Keratinocyte (primary cell): ENCODE results near the gene TNXB. TPM values are rescaled to one million over a fixed set of nuclear protein-coding genes. Genes with fewer than 3 reads are reported as not detected.
"Not testable (repeated sequence)": the region's sequence is repeated elsewhere in the genome, so short reads cannot be mapped to it uniquely, and the experiment has no call there.

Experiments
- DNase-seq: peaks from one replicate; pipeline ENCODE4 v3.0.0-alpha.2; 2011; ENCODE audit warnings: low read depth, missing footprints, low spot score
- FAIRE-seq: peaks from 2 replicates; lab custom pipeline; 2011; peaks lifted over from hg19 to GRCh38; lab: Jason Lieb, UNC
- H2AFZ ChIP-seq: 2 replicates; pipeline ENCODE4 v1.6.0; 2012; ENCODE audit warnings: low read length, control low read depth, inconsistent platforms; ENCODE audit not compliant: control insufficient read depth
- H3K27ac ChIP-seq: 2 replicates; pipeline ENCODE4 v1.5.1; 2011; ENCODE audit warnings: low read length; ENCODE audit not compliant: control insufficient read depth, insufficient read depth
- H3K27me3 ChIP-seq: 3 replicates; pipeline ENCODE4 v1.6.0; 2011; ENCODE audit warnings: low read length; ENCODE audit not compliant: control insufficient read depth, insufficient read depth; ENCODE audit errors: extremely low read depth
- H3K36me3 ChIP-seq, 2 experiments: 2 replicates in 1 of 2; 3 replicates in 1 of 2; pipeline ENCODE4 v1.5.1; 2011; ENCODE audit warnings: low read length in 2 of 2, mild to moderate bottlenecking in 1 of 2; ENCODE audit not compliant: control insufficient read depth in 2 of 2, insufficient read depth in 2 of 2; ENCODE audit errors: extremely low read depth in 1 of 2
- H3K4me1 ChIP-seq: 3 replicates; pipeline ENCODE4 v1.5.1; 2011; ENCODE audit warnings: low read length; ENCODE audit not compliant: control insufficient read depth, insufficient read depth; ENCODE audit errors: extremely low read depth
- H3K4me2 ChIP-seq: 3 replicates; pipeline ENCODE4 v1.6.0; 2011; ENCODE audit warnings: low read depth, low read length; ENCODE audit not compliant: control insufficient read depth, insufficient read depth; ENCODE audit errors: extremely low read depth
- H3K4me3 ChIP-seq, 3 experiments: fragments of 200-600 bp in 1 of 3; sonication (generic) in 1 of 3; 2 replicates in 2 of 3; 3 replicates in 1 of 3; pipeline ENCODE4 v1.5.1; 2011 to 2016; ENCODE audit warnings: low read length in 3 of 3, mild to moderate bottlenecking in 3 of 3, control low read depth in 2 of 3, inconsistent platforms in 1 of 3, low read depth in 1 of 3, mixed read lengths in 1 of 3, mixed run types in 1 of 3, moderate library complexity in 1 of 3; ENCODE audit not compliant: control insufficient read depth in 2 of 3, insufficient read depth in 2 of 3; ENCODE audit errors: extremely low read depth in 1 of 3
- H3K79me2 ChIP-seq: 2 replicates; pipeline ENCODE4 v1.6.0; 2012; ENCODE audit warnings: low read length; ENCODE audit not compliant: control insufficient read depth, insufficient read depth
- H3K9ac ChIP-seq: 3 replicates; pipeline ENCODE4 v1.6.0; 2011; ENCODE audit warnings: low read length; ENCODE audit not compliant: control insufficient read depth, insufficient read depth; ENCODE audit errors: extremely low read depth
- H3K9me1 ChIP-seq: 3 replicates; pipeline ENCODE4 v1.6.0; 2011; ENCODE audit warnings: low read length; ENCODE audit not compliant: control insufficient read depth, insufficient read depth; ENCODE audit errors: extremely low read depth
- H3K9me3 ChIP-seq: 2 replicates; pipeline ENCODE4 v1.5.1; 2012; ENCODE audit warnings: low read depth, low read length; ENCODE audit not compliant: control insufficient read depth
- H4K20me1 ChIP-seq: 3 replicates; pipeline ENCODE4 v1.6.0; 2011; ENCODE audit warnings: low read length; ENCODE audit not compliant: control insufficient read depth, insufficient read depth; ENCODE audit errors: extremely low read depth
- dilution Hi-C: fragments of 300-500 bp; cut with MboI; formaldehyde crosslinking; loops from one replicate; pipeline ENCODE4 v1.7.0; 2020; ENCODE audit warnings: low sequenced_read_pairs; ENCODE audit not compliant: extremely low pct_ligation_motif_present
- polyA plus RNA-seq, 5 experiments: library from polyadenylated mRNA; depleted of rRNA in 3 of 5; stranded (reverse) in 3 of 5; stranded (forward) in 1 of 5; unstranded in 1 of 5; fragments of >200 nt; gene quantifications; 1 replicate in 1 of 5; 2 replicates in 3 of 5; 3 replicates in 1 of 5; pipeline versions ENCODE4 v1.2.1 to v1.2.3, GENCODE V29; 2011 to 2012; ENCODE audit warnings: missing spikeins in 2 of 5, low read depth in 1 of 5, low replicate concordance in 1 of 5

The TNXB gene
- polyA plus RNA-seq, 1 donor (not counting 4 experiments of a cell fraction or from before 2014, with no cell fraction given) = 0.25 TPM

DNA sequence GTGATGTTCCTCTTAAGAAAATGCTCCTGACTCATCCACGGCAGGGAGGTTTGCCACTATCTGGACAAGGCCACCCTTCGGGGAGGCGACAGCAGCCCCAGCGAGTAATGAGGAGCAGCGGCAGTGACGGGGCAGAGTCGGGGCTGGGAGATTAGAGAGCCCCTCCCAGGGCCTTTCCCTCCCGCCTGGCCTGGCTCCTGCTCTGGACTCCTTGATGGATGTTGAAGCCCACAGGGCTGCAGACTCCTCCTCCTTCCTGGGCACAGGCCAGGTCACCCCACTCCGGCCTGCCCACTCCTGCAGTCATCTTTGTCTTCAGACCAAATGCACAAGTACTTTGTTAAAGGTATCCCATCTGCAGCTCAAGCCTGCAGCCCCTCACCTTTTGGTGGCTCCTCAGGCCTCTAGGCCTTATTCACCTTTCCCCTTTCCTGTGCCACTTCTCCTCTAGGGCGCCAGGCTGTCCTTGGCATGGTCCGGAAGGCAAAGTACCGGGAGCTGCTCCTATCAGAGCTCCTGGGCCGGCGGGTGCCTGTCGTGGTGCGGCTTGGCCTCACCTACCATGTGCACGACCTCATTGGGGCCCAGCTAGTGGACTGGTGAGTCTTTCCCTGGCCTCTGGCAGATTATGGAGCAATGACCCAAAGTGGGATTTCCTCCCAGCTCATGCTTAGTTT lies 96.1 kb downstream of the TNXB start:
- FAIRE-seq, H3K4me3 ChIP-seq, H3K9ac ChIP-seq, H3K9me1 ChIP-seq, H3K9me3 ChIP-seq, H3K4me1 ChIP-seq, DNase-seq, H4K20me1 ChIP-seq, H3K27me3 ChIP-seq, H3K36me3 ChIP-seq, H3K27ac ChIP-seq, H3K79me2 ChIP-seq, H2AFZ ChIP-seq, dilution Hi-C loops, H3K4me2 ChIP-seq: not testable (repeated sequence)

DNA sequence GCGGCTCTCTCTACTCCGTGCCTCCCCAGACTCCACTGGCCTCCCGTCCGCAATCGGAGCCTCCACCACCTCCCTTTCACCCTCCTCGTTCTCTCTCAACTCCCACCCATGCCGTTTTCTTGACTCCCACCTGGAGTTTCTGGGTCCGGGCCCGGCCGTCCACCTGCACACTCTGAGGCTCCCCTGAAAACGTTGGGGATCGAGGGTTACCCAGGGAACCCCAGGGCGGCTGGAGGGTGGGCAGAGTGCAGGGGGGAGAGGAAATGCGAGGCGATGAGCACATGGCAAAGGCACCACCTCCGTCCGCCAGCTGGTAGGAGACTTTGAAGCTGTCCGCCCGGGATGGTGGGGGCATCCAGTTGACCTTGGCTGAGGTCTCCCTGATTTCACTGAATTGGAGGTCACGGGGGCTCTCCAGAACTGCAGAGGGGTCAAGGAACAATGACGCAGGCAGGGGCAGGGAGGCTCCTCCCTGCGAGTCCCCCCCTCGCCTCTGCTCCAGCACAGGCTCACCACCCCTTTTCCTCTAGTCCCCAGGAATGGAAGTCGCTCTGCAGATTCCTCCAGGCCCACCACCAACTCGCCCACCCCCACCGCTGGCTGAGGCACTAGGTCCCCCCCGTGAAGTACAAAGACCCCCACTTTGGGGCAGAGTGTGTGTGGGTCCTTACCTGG lies 98.1 kb downstream of the TNXB start:
- FAIRE-seq, H3K9me1 ChIP-seq, H3K9ac ChIP-seq, H4K20me1 ChIP-seq, H3K27ac ChIP-seq, H3K27me3 ChIP-seq, DNase-seq, H3K79me2 ChIP-seq, H3K4me1 ChIP-seq, H3K4me3 ChIP-seq, dilution Hi-C loops, H3K4me2 ChIP-seq, H3K9me3 ChIP-seq, H3K36me3 ChIP-seq, H2AFZ ChIP-seq: not testable (repeated sequence)

DNA sequence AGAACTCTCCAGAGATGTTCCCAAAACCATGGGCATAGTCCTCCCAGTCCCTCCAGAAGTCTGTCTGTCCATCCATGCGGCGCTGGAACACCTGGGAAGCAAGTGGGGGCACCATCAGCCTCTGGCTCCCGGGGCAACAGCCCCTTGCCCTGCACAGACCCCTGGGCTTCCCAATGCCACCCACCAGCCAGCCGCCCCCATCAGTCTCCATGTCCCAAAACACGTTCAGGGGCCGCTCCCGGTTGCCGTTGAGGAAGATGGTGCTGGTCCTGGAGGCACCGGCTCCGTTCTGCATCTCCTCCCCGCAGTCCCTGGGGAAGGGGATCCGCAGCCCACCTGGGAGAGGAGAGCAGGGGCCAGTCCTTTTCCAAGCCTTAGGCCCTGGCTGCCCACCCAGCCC lies 99.6 kb downstream of the TNXB start:
- H3K9me1 ChIP-seq, H3K9me3 ChIP-seq, H3K36me3 ChIP-seq, H2AFZ ChIP-seq, H3K79me2 ChIP-seq, H3K4me3 ChIP-seq, dilution Hi-C loops, H3K27ac ChIP-seq, H3K4me1 ChIP-seq, H3K27me3 ChIP-seq, DNase-seq, H3K9ac ChIP-seq, H3K4me2 ChIP-seq, FAIRE-seq, H4K20me1 ChIP-seq: not testable (repeated sequence)

DNA sequence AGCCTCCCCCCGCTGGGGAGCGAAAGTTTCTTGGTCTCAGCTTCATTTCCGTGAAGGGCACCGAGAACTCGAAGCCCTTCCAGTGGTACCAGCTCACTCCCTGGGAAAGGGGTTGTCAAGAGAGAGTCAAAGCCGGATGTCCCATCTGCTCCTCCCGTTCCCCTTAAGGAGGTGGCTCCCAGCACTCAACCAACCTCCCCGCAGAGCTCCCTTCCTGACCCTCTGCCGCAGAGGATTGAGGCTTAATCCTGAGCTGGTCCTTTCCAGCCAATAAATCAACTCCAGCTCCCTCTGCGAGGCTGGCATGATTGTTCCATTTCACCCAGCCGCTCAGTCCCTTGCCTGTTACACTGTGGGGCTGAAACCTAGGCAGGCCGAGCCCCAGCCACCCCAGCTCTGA lies 100.5 kb downstream of the TNXB start:
- FAIRE-seq, H3K36me3 ChIP-seq, H3K9me3 ChIP-seq, dilution Hi-C loops, H3K9ac ChIP-seq, H3K4me2 ChIP-seq, H3K4me1 ChIP-seq, H3K9me1 ChIP-seq, H4K20me1 ChIP-seq, H3K27me3 ChIP-seq, H2AFZ ChIP-seq, H3K79me2 ChIP-seq, DNase-seq, H3K27ac ChIP-seq, H3K4me3 ChIP-seq: not testable (repeated sequence)

DNA sequence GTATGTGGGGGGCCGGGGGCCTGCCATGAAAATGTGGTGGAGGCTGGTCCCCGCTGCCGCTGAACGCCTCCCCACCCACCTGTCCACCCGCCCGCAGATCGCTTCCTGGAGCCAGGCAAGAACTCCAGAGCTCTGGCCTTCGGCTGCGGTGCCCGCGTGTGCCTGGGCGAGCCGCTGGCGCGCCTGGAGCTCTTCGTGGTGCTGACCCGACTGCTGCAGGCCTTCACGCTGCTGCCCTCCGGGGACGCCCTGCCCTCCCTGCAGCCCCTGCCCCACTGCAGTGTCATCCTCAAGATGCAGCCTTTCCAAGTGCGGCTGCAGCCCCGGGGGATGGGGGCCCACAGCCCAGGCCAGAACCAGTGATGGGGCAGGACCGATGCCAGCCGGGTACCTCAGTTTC lies 101.1 kb downstream of the TNXB start:
- H2AFZ ChIP-seq, H3K27ac ChIP-seq, FAIRE-seq, H4K20me1 ChIP-seq, H3K4me1 ChIP-seq, dilution Hi-C loops, H3K27me3 ChIP-seq, H3K9me3 ChIP-seq, H3K9me1 ChIP-seq, H3K79me2 ChIP-seq, H3K36me3 ChIP-seq, H3K4me3 ChIP-seq, DNase-seq, H3K9ac ChIP-seq, H3K4me2 ChIP-seq: not testable (repeated sequence)
